HepG2 (cell line): ENCODE data around the gene AFAP1. TPM values are rescaled to one million over a fixed set of nuclear protein-coding genes. Genes with fewer than 3 reads are reported as not detected.

Experiments used
- CBX2 ChIP-seq, 2 experiments: fragments of 200-600 bp in 1 of 2; sonication (generic); formaldehyde crosslinking in 1 of 2; IDR thresholded peaks; 2 replicates each; pipeline versions ENCODE4 v1.7.0 to v1.8.1; 2018 to 2022; ENCODE audit warnings: low read depth in 2 of 2, low read length in 1 of 2, mild to moderate bottlenecking in 1 of 2, missing genetic modification reagents in 1 of 2
- CCAR2 ChIP-seq: fragments of 200-400 bp; formaldehyde crosslinking; optimal IDR thresholded peaks from 2 replicates; pipeline ENCODE3; 2018; ENCODE audit warnings: low read depth, mild to moderate bottlenecking, low read length, moderate library complexity
- CHD2 ChIP-seq: IDR thresholded peaks from 2 replicates; pipeline ENCODE4 v1.6.1; 2011; ENCODE audit warnings: low read depth, low read length, improper control_type of control experiment
- DPF2 ChIP-seq: sonication (generic); formaldehyde crosslinking; IDR thresholded peaks from 2 replicates; pipeline ENCODE4 v1.4.0; 2020; ENCODE audit warnings: mild to moderate bottlenecking, low read depth, missing genetic modification reagents, borderline replicate concordance
- ELF3 ChIP-seq: IDR thresholded peaks from 2 replicates; pipeline ENCODE4 v1.6.1; 2016; ENCODE audit warnings: missing genetic modification reagents, missing compliant biosample characterization
- FUBP1 ChIP-seq: sonication (generic); formaldehyde crosslinking; IDR thresholded peaks from 2 replicates; pipeline ENCODE4 v1.5.1; 2020; ENCODE audit warnings: missing genetic modification reagents, mild to moderate bottlenecking, borderline replicate concordance
- HNRNPLL ChIP-seq: fragments of 200-400 bp; formaldehyde crosslinking; IDR thresholded peaks from 2 replicates; pipeline ENCODE4 v1.6.1; 2017; ENCODE audit warnings: mild to moderate bottlenecking, low read depth, low read length; ENCODE audit not compliant: poor library complexity, severe bottlenecking
- KDM3A ChIP-seq: IDR thresholded peaks from 2 replicates; pipeline ENCODE4 v1.6.1; 2018; ENCODE audit warnings: low read depth, missing compliant biosample characterization
- NR1H2 ChIP-seq: sonication (generic); formaldehyde crosslinking; IDR thresholded peaks from 2 replicates; pipeline ENCODE4 v1.8.1; 2022; ENCODE audit warnings: low read depth, missing genetic modification reagents, borderline replicate concordance
- POGK ChIP-seq: sonication (generic); formaldehyde crosslinking; conservative IDR thresholded peaks from 2 replicates; pipeline ENCODE4 v1.8.0; 2022; ENCODE audit warnings: mild to moderate bottlenecking, moderate library complexity, missing genetic modification reagents
- PRPF4 ChIP-seq: fragments of 200-400 bp; formaldehyde crosslinking; IDR thresholded peaks from 2 replicates; pipeline ENCODE4 v1.6.1; 2016; ENCODE audit warnings: low read length, low read depth; ENCODE audit not compliant: poor library complexity, severe bottlenecking
- RBM39 ChIP-seq: fragments of 200-400 bp; formaldehyde crosslinking; IDR thresholded peaks from one replicate; pipeline ENCODE4 v1.6.1; 2018; ENCODE audit warnings: antibody characterized with exemption, mild to moderate bottlenecking, low read depth, low read length; ENCODE audit not compliant: poor library complexity, severe bottlenecking
- SRF ChIP-seq: IDR thresholded peaks from 2 replicates; pipeline ENCODE4 v1.6.1; 2011; ENCODE audit warnings: mild to moderate bottlenecking, low read depth, low read length, moderate library complexity
- THAP11 ChIP-seq: IDR thresholded peaks from 2 replicates; pipeline ENCODE4 v1.6.1; 2016; ENCODE audit warnings: missing biosample characterization, missing genetic modification reagents
- WIZ ChIP-seq: sonication (generic); formaldehyde crosslinking; IDR thresholded peaks from 2 replicates; pipeline ENCODE4 v1.5.1; 2020; ENCODE audit warnings: mild to moderate bottlenecking, missing genetic modification reagents
- ZNF414 ChIP-seq: sonication (generic); formaldehyde crosslinking; IDR thresholded peaks from 2 replicates; pipeline ENCODE4 v1.5.0; 2020; ENCODE audit warnings: missing genetic modification reagents
- ZNF576 ChIP-seq: sonication (generic); formaldehyde crosslinking; IDR thresholded peaks from 2 replicates; pipeline ENCODE4 v1.4.0; 2020; ENCODE audit warnings: mild to moderate bottlenecking, missing genetic modification reagents
- ZNF746 ChIP-seq: sonication (generic); formaldehyde crosslinking; IDR thresholded peaks from 2 replicates; pipeline ENCODE4 v1.8.0; 2022; ENCODE audit warnings: mild to moderate bottlenecking, missing genetic modification reagents
- ZNF790 ChIP-seq: sonication (generic); formaldehyde crosslinking; IDR thresholded peaks from 2 replicates; pipeline ENCODE4 v1.8.0; 2022; ENCODE audit warnings: missing genetic modification reagents, mild to moderate bottlenecking, borderline replicate concordance
- ZNF841 ChIP-seq: sonication (generic); formaldehyde crosslinking; IDR thresholded peaks from 2 replicates; pipeline ENCODE4 v1.8.1; 2023; ENCODE audit warnings: missing genetic modification reagents, borderline replicate concordance
- ZXDC ChIP-seq: sonication (generic); formaldehyde crosslinking; IDR thresholded peaks from 2 replicates; pipeline ENCODE4 v1.5.0; 2020; ENCODE audit warnings: mild to moderate bottlenecking, missing genetic modification reagents
- polyA plus RNA-seq, 8 experiments: library from polyadenylated mRNA; depleted of rRNA in 3 of 8; stranded (reverse) in 7 of 8; unstranded in 1 of 8; fragments of >200 nt; fragmentation: Illumina TruSeq in 4 of 8; extraction: Trizol in 4 of 8; gene quantifications; 2 replicates each; pipeline versions ENCODE4 v1.2.1 to v1.2.3, GENCODE V29; 2011 to 2016; ENCODE audit warnings: low read depth in 4 of 8, missing spikeins in 1 of 8, mixed read lengths in 1 of 8; ENCODE audit not compliant: insufficient read depth in 1 of 8
- total RNA-seq, 5 experiments: library from RNA; depleted of rRNA; stranded (reverse); fragments of >200 nt; fragmentation: Illumina TruSeq; extraction: Trizol; gene quantifications; 2 replicates each; pipeline ENCODE4 v1.2.3, GENCODE V29; 2016; ENCODE audit warnings: low read depth in 1 of 5

Gene AFAP1
- total and polyA plus RNA-seq, 2 of the 13 experiments (the other 11 are each of a cell fraction or from before 2014, with no cell fraction given), result 2.5 TPM

- TF ChIP-seq RBM39 (no peak), ZNF790 (CRISPR knock-in tag) (no peak), PRPF4 (no peak), ZNF746 (CRISPR knock-in tag) (no peak), DPF2 (CRISPR knock-in tag) (peak; percentile 93), KDM3A (CRISPR knock-in tag) (peak; percentile 55; the same call in 1 of the 2 replicates), POGK (CRISPR knock-in tag) (peak; percentile 72; the same call in 1 of the 2 replicates), ZNF841 (CRISPR knock-in tag) (no peak), FUBP1 (CRISPR knock-in tag) (no peak), ZNF576 (CRISPR knock-in tag) (no peak), WIZ (CRISPR knock-in tag) (no peak), CCAR2 (no peak), HNRNPLL (peak; percentile 43), THAP11 (peak; percentile 68), CHD2 (no peak), ELF3 (CRISPR knock-in tag) (peak; percentile 83), ZXDC (CRISPR knock-in tag) (no peak), ZNF414 (CRISPR knock-in tag) (no peak), CBX2 (IDR thresholded peaks at IDR 0.05; ENCODE audit: low read depth, low read length) (no peak), CBX2 (CRISPR knock-in tag; IDR thresholded peaks at IDR 0.05; ENCODE audit: low read depth) (no peak), SRF (no peak), NR1H2 (no peak)
These were observed 133.9 kb downstream of the AFAP1 start (continued) for GRCh38 chr4:7805533-7806337.
